Measurements from ENCODE around the gene EDARADD.
"Not testable (repeated sequence)": the region's sequence is repeated elsewhere in the genome, so short reads cannot be mapped to it uniquely, and the experiment has no call there.

EDARADD gene

DNA sequence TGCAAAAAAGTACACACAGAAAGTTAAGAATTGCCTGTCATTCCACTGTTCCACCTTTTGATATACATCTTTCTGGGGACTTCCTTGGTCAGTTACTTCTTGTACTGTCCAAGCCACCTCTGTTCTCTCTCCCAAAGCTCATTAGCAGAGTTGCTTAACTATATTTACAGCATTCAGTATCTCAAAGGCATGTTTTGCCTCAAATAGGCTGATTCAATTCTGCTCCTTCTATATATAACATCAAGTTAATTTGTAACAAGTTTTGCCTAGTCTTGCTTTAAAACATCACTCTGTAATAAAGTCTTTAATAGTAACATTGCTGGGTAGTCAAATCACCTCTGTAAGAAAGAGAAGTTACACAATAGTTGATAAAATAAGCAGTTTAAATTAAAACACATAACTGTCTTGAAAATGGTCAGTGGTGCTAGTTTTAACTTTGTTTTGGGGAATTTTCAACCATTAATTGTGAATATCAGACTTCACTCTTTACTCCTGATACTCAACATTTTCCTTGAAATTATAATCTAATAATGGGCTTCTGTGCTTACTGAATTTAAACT is 35.7 kb downstream of the EDARADD start:
- DNase-seq (ENCODE audit: extremely low read depth in 1 of 2, low read depth in 1 of 2) = no peak

DNA sequence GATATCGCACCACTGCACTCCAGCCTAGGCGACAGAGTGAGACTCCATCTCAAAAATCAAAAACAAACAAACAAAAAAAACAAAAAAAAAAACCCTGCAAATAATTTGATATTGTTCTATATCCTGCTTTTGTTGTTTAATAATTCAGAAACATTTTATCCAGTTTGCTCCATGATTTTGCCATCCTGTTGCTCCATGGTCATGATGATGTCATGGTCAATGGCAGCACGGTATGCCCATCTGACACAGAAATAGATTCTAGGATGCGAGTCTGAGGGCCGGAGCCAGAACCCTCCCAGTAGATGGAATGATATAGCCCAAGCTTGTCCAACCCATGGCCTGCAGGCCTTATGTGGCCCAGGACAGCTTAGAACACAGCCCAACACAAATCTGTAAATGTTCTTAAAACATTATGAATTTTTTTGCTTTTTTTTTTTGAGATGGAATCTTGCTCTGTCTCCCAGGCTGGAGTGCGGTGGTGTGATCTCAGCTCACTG is 39.8 kb downstream of the EDARADD start:
- no peak for DNase-seq (ENCODE audit: extremely low read depth in 1 of 2, low read depth in 1 of 2)

DNA sequence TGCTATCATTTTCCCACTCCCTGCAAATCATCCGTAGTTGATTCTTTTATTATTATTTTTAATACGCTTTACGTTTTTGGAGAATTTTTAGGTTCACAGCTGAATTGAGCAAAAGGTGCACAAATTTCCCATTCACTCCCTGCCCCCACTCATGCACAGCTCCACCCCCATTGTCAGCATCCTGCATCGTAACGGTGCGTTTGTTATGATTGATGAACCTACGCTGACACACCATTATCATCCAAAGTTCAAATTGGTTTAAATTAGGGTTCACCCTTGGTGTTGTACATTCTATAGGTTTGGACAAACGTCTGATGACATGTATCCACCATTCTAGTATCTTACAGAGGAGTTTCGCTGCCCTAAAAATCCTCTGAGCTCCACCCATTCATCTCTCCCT is 44.5 kb downstream of the EDARADD start:
- DNase-seq (ENCODE audit: extremely low read depth in 1 of 2, low read depth in 1 of 2) = no peak

DNA sequence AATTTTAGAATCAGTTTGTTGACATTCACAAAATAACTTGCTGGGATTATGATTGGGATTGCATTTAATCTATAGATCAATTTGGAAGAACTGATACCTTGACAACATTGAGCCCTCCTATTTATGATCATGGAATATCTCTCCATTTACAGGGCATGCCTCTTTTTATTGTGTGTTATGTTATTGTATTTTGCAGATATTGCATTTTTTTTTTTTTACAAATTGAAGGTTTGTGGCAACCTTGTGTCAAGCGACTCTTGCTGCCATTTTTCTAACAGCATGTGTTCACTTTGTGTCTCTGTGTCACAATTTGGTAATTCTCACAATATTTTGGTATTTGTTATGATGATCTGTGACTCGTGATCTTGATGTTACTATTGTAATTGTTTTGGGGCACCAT is 46.3 kb downstream of the EDARADD start:
- no peak for DNase-seq (ENCODE audit: extremely low read depth in 1 of 2, low read depth in 1 of 2)

DNA sequence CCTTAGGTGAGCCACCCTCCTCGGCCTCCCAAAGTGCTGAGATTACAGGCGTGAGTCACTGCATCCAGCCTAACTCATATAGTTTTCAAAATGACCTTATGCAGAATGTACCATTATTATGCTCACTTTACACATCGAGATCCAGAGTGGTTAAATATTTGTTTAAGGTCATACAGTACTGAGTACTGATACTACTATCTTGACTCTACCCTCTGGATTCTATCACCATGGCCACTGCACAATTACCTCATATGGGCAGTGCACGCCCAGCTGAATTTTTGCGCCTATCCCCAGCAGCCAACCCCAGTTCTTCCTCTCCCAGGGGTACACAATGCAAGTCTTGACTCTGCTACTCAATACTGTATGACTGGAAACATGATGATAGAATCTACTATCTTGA is 56.7 kb downstream of the EDARADD start:
- DNase-seq (ENCODE audit: extremely low read depth in 1 of 2, low read depth in 1 of 2) = no peak

DNA sequence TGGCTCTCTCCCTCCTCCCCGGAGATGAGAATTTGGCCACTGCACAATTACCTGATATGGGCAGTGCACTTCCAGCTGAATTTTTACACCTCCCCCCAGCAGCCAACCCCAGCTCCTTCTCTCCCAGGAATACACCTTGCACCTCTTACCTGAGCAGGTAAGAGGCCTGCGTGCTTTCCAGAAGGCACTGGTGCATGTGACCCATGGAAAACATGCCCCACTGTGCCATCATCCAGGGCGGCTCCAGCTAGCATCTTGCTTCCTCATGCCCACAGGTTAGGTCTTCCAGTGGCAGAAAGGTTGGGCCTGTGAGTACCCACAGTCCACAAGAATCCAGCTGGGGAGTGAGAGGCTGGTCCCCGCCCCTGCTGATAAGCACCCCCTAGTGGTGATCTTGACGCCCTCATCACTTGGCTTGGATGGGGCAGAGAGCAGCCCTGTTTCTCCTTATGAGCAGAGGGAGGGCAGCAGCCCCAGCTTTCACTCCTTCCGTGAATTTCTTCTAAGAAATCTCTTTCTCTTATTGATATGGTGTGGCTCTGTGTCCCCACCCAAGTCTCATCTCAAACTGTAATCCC is 57.8 kb downstream of the EDARADD start:
- peak in 1 of 2 donors; percentile 6 for DNase-seq (ENCODE audit: extremely low read depth in 1 of 2, low read depth in 1 of 2)

DNA sequence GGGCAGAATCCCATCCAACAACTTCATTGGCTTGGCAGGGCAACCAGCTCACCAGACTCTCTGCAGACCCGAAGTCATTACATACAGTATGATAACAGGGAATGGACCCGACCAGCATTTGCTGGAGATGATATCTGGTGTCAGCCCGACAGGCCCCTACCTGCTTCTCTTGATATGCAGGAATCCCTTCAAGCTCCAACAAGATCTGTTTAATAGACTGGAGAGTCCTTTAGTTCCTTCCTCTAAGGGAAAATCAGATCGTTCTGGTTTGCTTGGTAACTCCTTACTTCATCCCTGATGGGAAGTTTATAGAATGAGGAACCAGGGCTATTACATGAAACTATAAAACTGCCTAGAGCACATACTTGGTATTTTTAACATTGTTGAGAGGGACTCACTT is 61.2 kb downstream of the EDARADD start:
- no peak for DNase-seq (ENCODE audit: extremely low read depth in 1 of 2, low read depth in 1 of 2)

DNA sequence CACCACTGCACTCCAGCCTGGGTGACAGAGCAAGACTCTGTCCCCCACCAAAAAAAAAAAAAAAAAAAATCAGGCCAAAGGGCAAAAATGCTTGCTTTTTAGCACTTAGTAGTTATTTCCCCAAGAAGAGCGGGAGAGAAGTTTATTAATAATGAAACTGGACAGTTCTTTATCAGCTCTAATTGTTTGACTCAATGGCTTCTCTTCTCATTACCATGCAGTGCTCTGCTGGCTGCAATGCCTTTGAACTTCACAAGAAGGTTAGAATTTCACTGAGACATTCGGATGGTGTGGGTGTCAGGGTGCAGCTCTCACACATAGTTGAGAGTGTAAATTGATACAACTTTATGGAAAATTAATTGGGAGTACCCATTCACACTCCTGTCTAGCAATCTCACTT is 63.7 kb downstream of the EDARADD start:
- DNase-seq (ENCODE audit: extremely low read depth in 1 of 2, low read depth in 1 of 2) = no peak

DNA sequence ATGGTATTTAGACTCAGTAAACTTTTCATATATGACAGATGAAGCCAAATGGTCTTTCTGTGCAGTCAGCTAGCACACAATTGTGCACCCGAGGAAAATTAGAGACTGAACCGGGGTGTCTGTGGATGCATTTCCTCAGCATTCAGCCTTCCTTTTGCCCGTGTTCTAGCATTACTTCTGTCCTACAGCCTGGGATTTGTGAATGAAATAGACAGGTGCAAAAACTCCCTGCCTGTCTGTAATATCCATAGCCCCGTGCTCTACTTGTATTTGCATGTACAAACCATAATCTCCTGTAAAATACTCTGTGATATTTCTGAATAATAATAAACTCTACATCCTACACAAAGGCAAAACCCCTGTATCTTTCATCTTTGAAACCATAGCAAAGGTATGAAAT is 64.9 kb downstream of the EDARADD start:
- no peak for DNase-seq (ENCODE audit: extremely low read depth in 1 of 2, low read depth in 1 of 2)

DNA sequence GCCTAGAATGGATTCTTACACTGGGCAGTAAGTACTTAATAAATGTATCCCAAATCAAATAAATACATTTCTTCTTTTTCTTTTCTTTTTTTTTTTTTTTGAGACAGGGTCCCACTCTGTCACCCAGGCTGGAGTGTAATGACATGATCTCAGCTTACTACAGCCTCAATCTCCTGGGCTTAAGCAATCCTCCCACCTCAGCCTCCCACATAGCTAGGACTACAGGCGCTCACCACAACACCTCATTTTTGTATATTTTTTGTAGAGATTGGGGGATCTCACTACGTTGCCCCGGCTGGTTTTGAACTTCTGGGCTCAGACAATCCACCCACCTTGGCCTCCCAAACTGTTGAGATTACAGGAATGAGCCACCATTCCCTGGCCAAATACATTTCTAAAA is 66.0 kb downstream of the EDARADD start:
- no peak for DNase-seq (ENCODE audit: extremely low read depth in 1 of 2, low read depth in 1 of 2)

DNA sequence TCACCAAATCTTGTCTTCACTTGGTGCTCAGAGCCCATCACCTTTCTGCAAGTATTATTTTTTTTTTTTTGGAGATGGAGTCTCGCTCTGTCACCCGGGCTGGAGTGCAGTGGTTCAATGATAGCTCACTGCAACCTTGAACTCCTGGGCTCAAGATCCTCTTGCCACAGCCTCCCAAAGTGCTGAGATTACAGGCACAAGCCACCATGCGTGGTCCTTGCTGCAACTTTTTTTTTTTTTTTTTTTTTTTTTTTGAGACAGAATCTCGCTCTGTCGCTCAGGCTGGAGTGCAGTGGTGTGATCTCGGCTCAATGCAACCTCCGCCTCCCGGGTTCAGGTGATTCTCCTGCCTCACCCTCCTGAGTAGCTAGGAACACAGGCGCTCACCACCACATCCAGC is 70.1 kb downstream of the EDARADD start:
- DNase-seq (ENCODE audit: extremely low read depth in 1 of 2, low read depth in 1 of 2) = not testable (repeated sequence)

DNA sequence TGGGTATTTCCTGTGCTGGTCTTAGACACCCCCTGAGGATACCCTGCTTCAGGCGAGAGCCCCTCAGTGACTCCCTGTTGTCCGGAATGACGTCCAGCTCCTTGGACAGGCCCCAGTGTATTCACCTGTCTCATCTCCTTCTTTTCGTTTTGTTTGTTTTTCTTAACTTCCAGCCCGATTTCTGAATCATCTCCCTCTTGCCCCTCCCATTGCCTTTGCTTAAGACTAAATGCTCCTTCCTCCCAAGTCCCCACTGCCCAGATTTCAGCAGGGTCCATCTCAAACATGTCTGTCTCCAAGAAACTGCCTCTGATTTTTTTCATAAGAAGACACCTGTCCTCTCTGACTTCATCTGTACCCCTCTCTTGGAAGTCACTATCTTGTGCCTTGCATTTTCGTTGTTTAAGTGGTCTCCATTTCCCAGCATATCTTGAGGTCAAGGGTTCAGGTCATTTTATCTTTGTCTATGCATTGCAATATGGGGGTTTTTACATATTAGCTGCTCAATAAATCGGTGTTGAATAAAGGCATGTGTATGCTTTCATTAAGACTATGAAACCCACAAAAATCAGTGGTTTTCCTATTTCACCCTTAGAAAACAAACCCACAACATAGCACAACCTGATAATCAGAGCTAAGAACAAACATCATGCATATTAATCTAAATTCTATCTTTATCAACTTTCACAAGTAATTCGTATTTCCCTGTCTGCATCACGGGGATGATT is 71.3 kb downstream of the EDARADD start:
- DNase-seq (ENCODE audit: extremely low read depth in 1 of 2, low read depth in 1 of 2) = no peak

DNA sequence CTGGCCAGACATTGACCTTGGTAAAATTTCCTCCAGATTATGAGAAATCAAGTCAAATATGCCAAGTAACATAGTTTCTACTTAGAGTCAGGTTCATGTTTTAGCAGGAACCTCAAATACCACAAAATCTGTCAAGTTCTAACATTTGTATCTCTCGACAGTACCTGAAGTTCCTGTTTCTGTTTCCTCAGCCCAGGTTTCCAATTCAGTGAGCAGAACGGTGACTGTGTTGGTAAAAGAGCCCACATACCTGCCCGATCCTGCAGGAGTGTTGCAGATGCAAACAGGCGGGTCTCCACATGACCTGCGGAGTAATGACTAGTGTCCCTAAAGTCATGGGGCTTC is 71.8 kb downstream of the EDARADD start:
- DNase-seq (ENCODE audit: extremely low read depth in 1 of 2, low read depth in 1 of 2) = no peak

DNA sequence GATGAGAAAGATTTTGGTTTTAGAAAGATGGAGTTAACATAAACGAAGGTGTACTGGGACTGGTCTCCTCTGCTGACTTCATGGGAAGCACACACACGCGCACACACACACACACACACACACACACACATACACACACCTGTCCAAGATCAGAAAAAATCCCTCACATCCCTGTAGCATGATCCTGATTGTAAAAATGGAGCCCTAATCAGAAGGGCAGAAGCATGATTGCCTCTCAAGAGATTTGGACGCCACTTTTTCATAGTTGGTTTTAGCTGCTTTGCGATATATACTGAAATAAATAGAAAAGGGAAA is 73.2 kb downstream of the EDARADD start:
- no peak for DNase-seq (ENCODE audit: extremely low read depth in 1 of 2, low read depth in 1 of 2)

DNA sequence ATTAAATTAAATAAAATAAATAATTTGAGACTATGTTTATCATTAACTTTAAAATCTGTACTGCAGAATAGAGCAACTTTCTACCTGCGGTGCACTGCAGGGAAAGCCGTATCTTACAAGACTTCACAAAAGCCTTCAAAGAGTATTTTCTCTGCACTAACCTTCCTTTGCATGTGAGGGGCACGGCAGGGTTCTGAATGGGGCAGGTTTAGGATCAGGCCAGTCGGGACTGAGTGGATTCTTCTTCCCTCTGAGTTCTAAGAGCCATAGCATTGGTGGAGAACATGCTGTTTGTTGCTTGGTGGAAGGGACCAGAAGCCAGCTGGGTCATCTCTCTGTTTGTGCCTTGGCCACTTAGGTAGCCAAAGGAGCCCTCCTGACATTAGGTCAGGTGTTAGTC is 74.5 kb downstream of the EDARADD start:
- no peak for DNase-seq (ENCODE audit: extremely low read depth in 1 of 2, low read depth in 1 of 2)

DNA sequence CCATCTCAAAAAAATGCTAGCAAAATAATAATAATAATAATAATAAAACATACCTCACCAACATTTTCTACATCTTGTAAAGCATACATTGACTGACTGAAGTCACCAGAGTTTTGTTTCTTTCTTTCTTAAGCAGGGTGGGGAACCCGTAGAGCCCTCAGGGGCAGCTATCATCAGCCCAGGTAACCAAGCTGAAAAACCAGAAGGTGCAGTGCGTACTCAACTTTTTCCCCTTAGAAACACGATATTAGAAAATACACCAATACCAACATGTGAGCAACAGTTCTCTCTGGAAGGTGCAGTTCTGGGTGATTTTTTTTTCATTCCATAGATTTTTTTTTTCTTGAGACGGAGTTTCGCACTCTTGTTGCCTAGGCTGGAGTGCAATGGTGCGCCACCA is 75.4 kb downstream of the EDARADD start:
- no peak for DNase-seq (ENCODE audit: extremely low read depth in 1 of 2, low read depth in 1 of 2)

DNA sequence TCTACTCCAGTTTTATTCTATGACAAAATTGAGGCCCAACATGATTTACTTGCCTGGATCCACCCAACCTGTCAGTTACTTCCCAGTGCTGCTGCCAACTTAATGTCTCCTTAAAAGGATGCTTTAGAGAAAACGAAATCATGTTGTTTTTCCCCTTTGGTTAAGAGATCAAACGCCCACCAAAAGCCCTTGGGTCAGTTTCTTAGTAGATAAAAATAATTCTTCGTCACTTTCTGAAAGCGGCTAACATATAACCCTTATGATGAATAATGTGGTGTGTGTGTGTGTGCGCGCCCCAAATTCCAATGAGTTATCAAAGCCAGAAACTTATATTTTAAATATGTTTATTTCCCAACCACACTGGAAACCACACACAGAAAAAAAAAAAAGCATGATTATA is 77.0 kb downstream of the EDARADD start:
- DNase-seq (ENCODE audit: extremely low read depth in 1 of 2, low read depth in 1 of 2) = no peak

DNA sequence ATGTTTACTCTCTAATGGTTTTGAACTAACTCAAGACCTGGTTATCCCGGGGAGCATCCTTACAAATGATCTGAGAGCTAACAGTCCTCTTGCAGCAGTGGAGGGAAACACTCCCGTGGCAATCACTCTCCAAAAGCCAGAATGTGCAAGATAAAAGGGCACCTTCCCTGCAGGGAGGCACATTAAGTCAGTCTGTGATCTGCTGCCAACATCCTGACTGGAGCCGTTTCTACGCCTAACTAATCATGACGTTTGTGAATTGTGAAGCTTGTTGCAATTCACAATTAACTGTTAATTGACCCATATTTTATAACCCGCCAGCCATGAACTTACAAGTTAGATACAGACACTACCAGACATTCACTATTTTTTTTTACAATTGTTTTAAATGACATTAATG is 77.6 kb downstream of the EDARADD start:
- DNase-seq (ENCODE audit: extremely low read depth in 1 of 2, low read depth in 1 of 2) = no peak

DNA sequence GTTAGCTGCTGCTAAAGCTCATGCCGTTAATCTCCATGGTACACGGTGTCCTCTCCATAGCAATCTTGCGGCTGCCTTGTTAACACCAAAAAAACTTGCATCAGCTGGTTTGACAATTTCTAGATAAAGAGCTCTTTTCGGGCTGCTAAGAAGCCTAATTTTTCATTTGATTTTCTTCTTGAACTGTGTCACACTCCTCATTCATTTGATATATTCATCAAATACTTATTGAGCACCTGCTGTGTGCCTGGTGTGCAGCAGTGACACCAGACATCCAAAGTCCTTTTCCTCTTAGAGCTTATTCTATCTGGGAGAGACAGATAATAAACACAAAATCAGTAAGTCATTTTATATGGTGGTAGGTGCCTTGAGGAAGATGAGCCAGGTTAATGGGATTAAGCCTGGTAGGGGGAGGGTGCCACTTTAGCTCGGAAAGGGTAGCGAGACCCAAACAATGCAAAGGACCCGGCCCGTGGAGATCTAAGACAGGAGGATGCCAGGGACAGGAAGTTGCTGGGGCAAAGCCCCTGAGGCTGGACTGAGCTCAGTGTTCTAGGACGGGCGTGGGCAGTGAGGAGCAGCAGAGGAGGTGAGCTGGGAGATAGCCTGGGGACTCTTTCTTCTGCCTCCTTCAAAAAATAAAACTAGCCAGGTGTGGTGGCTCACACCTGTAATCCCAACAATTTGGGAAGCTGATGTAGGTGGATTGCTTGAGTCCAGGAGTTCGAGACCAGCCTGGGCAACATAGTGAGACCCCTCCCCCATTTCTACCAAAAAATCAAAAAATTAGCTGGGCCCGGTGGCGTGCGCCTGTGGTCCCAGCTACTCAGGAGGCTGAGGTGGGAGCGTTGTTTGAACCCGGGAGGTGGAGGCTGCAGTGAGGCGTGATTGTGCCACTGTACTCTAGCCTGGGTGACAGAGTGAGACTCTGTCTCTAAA is 79.0 kb downstream of the EDARADD start:
- no peak for DNase-seq (ENCODE audit: extremely low read depth in 1 of 2, low read depth in 1 of 2)

DNA sequence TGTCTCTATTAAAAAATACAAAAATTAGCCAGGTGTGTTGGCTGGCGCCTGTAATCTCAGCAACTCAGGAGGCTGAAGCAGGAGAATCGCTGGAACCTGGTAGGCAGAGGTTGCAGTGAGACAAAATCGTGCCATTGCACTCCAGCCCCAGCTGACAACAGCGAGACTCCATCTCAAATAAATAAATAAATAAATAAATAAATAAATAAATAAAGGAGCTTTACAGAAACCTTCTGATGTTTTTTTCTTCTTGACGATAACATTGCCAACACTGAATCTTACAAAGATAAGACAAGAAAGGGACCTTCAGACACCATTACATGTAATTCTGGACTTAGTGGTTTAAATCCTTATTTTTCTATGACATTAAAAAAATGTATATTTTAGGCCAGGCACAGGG is 81.9 kb downstream of the EDARADD start:
- DNase-seq (ENCODE audit: extremely low read depth in 1 of 2, low read depth in 1 of 2) = no peak

DNA sequence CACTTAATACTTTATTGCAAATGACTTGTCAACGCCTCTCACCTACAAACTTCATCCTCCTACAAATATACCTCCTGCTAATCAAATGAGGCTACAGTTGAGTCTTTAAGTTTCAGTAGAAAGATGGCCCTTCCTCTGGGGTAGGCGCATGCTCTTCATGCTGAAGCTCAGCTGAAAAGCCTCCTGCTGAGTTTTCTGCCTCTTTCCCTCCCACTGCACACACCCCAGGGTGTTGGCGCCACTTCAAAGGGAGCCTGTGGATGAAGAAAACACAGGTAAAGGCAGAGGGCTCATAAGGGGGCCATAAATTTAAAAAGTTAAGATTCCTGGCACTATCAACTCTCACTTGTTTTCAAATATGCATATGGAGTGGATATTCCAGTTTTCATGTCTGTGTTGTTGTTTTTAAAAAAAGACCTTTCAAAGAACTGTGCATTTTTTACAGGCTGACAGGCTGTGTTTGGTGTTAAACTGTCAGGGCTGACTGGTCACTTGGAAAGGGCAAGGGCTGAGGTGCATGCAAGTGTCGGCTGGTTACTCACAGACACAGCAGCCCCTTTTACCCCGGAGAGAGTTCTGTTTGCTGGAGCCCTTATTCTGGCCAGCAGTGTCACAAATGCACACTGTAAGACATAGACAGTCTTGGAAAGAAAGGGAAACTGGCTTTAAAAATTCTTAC is 86.8 kb downstream of the EDARADD start:
- no peak for DNase-seq (ENCODE audit: extremely low read depth in 1 of 2, low read depth in 1 of 2)
